ENCODE measurements around the gene INPPL1.

The INPPL1 gene

DNA sequence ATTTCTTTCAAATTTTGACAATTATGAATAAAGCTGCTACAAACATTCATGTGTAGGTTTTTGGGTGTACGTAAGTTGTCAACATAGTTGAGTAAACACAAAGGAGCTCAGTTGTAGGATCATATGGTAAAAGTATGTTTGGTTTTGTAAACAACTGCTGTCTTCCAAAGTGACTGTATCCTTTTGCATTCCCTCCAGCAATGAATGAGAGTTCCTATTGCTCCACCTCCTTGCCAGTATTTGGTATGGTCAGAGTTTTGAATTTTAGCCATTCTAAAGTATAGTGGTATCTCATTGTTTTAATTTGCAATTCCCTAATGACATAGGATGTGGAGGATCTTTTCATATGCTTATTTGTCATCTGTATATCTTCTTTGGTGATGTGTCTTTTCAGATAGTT, 47.4 kb downstream of the INPPL1 start:
- Histone ChIP-seq H3K9me3 (ENCODE audit: low read length) (no peaks in the 10 kb centered on the region), H3K4me3 (ENCODE audit: low read length) (no peak overlapping the region), H3K36me3 (ENCODE audit: insufficient read depth, low read length) (no peaks in the 10 kb centered on the region), H2AFZ (ENCODE audit: low read depth, low read length) (no peak overlapping the region), H3K27me3 (ENCODE audit: insufficient read depth, low read length) (no peaks in the 10 kb centered on the region), H3K4me1 (ENCODE audit: insufficient read depth, low read length) (no peaks in the 10 kb centered on the region)

DNA sequence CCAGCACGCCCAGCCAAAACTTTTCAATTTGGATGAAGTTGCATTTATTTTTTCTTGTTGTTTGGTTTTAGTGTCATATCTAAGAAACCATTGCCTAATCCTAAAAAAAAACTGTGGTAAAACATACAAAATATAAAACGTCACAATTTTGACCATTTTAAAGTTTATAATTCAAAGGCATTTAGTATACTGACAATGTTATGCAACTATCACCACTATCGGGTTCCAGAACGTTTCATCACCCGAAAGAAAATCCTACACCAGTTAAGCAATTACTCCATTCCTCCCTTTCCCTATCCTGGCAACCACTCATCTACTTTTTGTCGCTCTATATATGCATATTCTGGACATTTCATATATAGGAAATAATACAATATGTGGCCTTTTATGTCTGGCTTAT, 49.9 kb downstream of the INPPL1 start:
- no peaks in the 10 kb centered on the region for H3K9me3 ChIP-seq (ENCODE audit: low read length)
- no peaks in the 10 kb centered on the region for H3K36me3 ChIP-seq (ENCODE audit: insufficient read depth, low read length)
- H2AFZ ChIP-seq (ENCODE audit: low read depth, low read length): no peak overlapping the region
- H3K4me3 ChIP-seq (ENCODE audit: low read length): no peak overlapping the region
- H3K4me1 ChIP-seq (ENCODE audit: insufficient read depth, low read length): no peaks in the 10 kb centered on the region
- no peaks in the 10 kb centered on the region for H3K27me3 ChIP-seq (ENCODE audit: insufficient read depth, low read length)

DNA sequence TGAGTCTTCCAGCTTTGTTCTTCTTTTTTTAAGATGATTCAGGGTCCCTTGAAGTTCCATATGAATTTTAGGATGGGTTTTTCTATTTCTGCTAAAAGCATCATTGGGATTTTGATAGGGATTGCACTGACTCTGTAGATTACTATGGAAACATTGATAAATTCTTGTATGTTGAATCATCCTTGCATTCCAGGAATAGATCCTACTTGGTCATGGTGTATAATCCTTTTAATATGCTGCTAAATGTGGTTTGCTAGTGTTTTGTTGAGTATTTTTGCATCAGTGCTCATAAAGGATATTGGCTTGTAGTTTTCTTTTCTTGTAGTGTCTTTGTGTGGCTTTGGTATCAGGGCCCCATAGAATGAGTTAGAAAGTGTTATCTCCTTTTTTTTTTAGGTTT, 54.3 kb downstream of the INPPL1 start:
- Histone ChIP-seq H2AFZ (ENCODE audit: low read depth, low read length) (no peak overlapping the region), H3K4me1 (ENCODE audit: insufficient read depth, low read length) (no peaks in the 10 kb centered on the region), H3K27me3 (ENCODE audit: insufficient read depth, low read length) (no peaks in the 10 kb centered on the region), H3K9me3 (ENCODE audit: low read length) (no peaks in the 10 kb centered on the region), H3K36me3 (ENCODE audit: insufficient read depth, low read length) (no peaks in the 10 kb centered on the region), H3K4me3 (ENCODE audit: low read length) (no peak overlapping the region)

DNA sequence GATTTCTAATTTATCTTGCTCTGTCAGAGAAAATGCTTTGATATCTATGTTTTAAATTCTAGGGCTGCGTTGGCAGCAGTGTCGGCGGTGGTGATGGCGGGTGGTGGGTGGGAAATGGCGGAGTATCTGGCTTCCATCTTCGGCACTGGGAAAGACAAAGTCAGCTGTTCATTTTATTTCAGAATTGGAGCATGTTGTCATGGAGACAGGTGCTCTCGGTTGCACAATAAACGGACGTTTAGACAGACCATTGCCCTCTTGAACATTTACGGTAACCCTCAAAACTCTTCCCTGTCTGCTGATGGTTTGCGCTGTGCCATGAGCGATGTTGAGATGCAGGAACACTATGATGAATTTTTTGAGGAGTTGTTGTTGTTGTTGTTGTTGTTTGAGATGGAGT, 55.5 kb downstream of the INPPL1 start:
- Histone ChIP-seq H3K36me3 (ENCODE audit: insufficient read depth, low read length) (no peaks in the 10 kb centered on the region), H3K27me3 (ENCODE audit: insufficient read depth, low read length) (peaks cover 2% of the 10 kb centered on the region), H2AFZ (ENCODE audit: low read depth, low read length) (no peak overlapping the region), H3K4me3 (ENCODE audit: low read length) (no peak overlapping the region), H3K4me1 (ENCODE audit: insufficient read depth, low read length) (no peaks in the 10 kb centered on the region), H3K9me3 (ENCODE audit: low read length) (no peaks in the 10 kb centered on the region)

DNA sequence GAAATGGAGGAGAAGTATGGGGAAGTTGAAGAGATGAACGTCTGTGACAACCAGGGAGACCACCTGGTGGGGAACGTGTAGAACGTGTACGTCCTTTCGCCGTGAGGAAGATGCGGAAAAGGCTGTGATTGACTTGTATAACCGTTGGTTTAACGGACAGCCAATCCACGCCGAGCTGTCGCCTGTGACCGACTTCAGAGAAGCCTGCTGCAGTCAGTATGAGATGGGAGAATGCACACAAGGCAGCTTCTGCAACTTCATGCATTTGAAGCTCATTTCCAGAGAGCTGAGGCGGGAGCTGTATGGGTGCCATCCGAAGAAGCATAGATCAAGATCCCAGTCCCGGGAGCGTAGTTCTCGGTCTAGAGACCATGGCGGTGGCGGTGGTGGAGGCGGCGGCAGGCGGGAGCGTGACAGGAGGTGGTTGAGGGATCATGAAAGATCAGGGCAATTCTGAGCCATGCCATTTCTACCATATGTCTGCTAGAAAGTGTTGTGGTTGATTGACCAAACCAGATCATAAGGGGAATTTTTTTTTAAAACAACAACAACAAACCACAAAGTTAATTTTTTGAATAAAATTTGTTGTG, 56.3 kb downstream of the INPPL1 start:
- Histone ChIP-seq H3K4me1 (ENCODE audit: insufficient read depth, low read length) (no peaks in the 10 kb centered on the region), H3K36me3 (ENCODE audit: insufficient read depth, low read length) (no peaks in the 10 kb centered on the region), H3K27me3 (ENCODE audit: insufficient read depth, low read length) (peaks cover 2% of the 10 kb centered on the region), H3K4me3 (ENCODE audit: low read length) (no peak overlapping the region), H3K9me3 (ENCODE audit: low read length) (no peaks in the 10 kb centered on the region), H2AFZ (ENCODE audit: low read depth, low read length) (no peak overlapping the region)

DNA sequence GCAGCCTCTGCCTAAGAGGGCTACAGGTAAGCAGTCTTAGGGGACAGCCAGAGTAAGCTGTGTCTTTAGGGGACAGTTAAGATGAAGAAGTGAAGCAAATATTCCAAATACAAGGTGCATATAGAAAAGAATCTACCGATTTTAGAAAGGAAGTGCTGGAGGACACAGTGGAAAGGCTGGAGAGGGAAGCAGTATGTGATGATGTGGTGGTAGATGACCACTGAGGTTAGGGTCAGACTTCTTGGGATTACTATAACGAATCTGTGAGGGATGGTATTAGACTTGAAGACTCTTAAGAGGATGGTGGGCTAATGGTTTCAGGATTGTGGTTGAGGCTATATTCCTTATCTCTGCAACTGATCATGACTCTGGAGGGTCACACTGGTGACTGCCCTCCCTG, 59.4 kb downstream of the INPPL1 start:
- Histone ChIP-seq H3K4me1 (ENCODE audit: insufficient read depth, low read length) (no peaks in the 10 kb centered on the region), H3K4me3 (ENCODE audit: low read length) (no peak overlapping the region), H3K36me3 (ENCODE audit: insufficient read depth, low read length) (no peaks in the 10 kb centered on the region), H3K27me3 (ENCODE audit: insufficient read depth, low read length) (peaks cover 2% of the 10 kb centered on the region), H3K9me3 (ENCODE audit: low read length) (no peaks in the 10 kb centered on the region), H2AFZ (ENCODE audit: low read depth, low read length) (no peak overlapping the region)

DNA sequence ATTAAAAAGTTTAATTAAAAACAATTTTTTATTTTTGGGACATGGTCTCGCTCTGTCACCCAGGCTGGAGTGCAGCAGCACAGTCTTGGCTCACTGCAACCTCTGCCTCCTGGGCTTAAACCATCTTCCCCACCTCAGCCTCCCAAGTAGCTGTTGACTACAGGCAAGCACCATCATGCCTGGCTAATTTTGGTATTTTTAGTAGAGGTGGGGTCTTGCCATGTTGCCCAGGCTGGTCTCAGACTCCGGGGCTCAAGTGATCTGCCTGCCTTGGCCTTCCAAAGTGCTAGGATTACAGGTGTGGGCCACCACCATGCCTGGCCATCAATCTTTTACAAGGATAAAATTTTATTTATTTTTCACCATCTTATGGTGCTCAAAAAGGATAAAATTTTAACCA, 62.7 kb downstream of the INPPL1 start:
- peaks cover 2% of the 10 kb centered on the region for H3K27me3 ChIP-seq (ENCODE audit: insufficient read depth, low read length)
- no peaks in the 10 kb centered on the region for H3K36me3 ChIP-seq (ENCODE audit: insufficient read depth, low read length)
- no peaks in the 10 kb centered on the region for H3K4me1 ChIP-seq (ENCODE audit: insufficient read depth, low read length)
- no peak overlapping the region for H2AFZ ChIP-seq (ENCODE audit: low read depth, low read length)
- no peaks in the 10 kb centered on the region for H3K9me3 ChIP-seq (ENCODE audit: low read length)
- H3K4me3 ChIP-seq (ENCODE audit: low read length): no peak overlapping the region

Measured in neuron (in vitro differentiated cells).